ENCODE data around the gene RANBP2. TPM values are rescaled to one million over a fixed set of nuclear protein-coding genes. Genes with fewer than 3 reads are reported as not detected.
"Not testable (repeated sequence)": the region's sequence is repeated elsewhere in the genome, so short reads cannot be mapped to it uniquely, and the experiment has no call there.

Gene RANBP2
- polyA plus RNA-seq, 1 donor from 2014 or later: 38.8 TPM

DNA sequence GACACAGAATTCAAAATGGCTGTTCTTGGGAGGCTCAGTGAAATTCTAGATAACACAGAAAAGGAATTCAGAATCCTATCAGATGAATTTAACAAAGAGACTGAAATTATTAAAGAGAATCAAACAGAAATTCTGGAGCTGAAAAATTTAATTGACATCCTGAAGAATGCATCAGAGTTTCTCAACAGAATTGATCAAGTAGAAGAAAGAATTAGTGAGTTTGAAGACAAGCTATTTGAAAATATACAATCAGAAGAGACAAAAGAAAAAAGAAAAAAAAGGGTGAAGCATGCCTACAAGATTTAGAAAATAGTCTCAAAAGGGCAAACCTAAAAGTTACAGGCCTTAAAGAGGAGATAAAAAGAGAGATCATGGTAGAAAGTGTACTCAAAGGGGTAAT lies 12.0 kb upstream of the RANBP2 start:
- no peaks in the 10 kb centered on the region for H3K9me2 ChIP-seq (ENCODE audit: insufficient read depth, low read length)
- no peak overlapping the region for H3K4me3 ChIP-seq (ENCODE audit: low read length)
- H3K79me2 ChIP-seq (replicated peaks; ENCODE audit: insufficient read depth, low read length): no peaks in the 10 kb centered on the region
- no peak overlapping the region for H3K27ac ChIP-seq (ENCODE audit: low read length)
- H2AFZ ChIP-seq (ENCODE audit: low read depth, low read length): no peak overlapping the region
- no peaks in the 10 kb centered on the region for H3F3A ChIP-seq (ENCODE audit: insufficient read depth, low read length, poor library complexity, severe bottlenecking)
- no peaks in the 10 kb centered on the region for H3K9me3 ChIP-seq (ENCODE audit: low read length)
- no peaks in the 10 kb centered on the region for H3K36me3 ChIP-seq (ENCODE audit: insufficient read depth, low read length)
- H3K9ac ChIP-seq (ENCODE audit: low read length): no peak overlapping the region
- no peaks in the 10 kb centered on the region for H3K27me3 ChIP-seq (ENCODE audit: insufficient read depth, low read depth, low read length)
- no peaks in the 10 kb centered on the region for H4K20me1 ChIP-seq (ENCODE audit: insufficient read depth)
- no peak overlapping the region for H3K4me2 ChIP-seq (ENCODE audit: low read length)
- TF ChIP-seq REST (IDR thresholded peaks at IDR 0.05; ENCODE audit: borderline replicate concordance) (no peak), POLR2AphosphoS5 (IDR thresholded peaks at IDR 0.05) (no peak), TAF1 (IDR thresholded peaks at IDR 0.05; ENCODE audit: low read depth) (no peak), EP300 (conservative IDR thresholded peaks at IDR 0.05; ENCODE audit: poor library complexity, severe bottlenecking) (no peak), SMC3 (conservative IDR thresholded peaks at IDR 0.05; ENCODE audit: poor library complexity) (no peak), RAD21 (conservative IDR thresholded peaks at IDR 0.05) (no peak), EZH2 (IDR thresholded peaks at IDR 0.05; ENCODE audit: borderline replicate concordance, insufficient read depth, low read length, poor library complexity, severe bottlenecking) (no peak), MXI1 (conservative IDR thresholded peaks at IDR 0.05; ENCODE audit: poor library complexity, severe bottlenecking) (no peak)
- TF ChIP-seq, protein P1, sequence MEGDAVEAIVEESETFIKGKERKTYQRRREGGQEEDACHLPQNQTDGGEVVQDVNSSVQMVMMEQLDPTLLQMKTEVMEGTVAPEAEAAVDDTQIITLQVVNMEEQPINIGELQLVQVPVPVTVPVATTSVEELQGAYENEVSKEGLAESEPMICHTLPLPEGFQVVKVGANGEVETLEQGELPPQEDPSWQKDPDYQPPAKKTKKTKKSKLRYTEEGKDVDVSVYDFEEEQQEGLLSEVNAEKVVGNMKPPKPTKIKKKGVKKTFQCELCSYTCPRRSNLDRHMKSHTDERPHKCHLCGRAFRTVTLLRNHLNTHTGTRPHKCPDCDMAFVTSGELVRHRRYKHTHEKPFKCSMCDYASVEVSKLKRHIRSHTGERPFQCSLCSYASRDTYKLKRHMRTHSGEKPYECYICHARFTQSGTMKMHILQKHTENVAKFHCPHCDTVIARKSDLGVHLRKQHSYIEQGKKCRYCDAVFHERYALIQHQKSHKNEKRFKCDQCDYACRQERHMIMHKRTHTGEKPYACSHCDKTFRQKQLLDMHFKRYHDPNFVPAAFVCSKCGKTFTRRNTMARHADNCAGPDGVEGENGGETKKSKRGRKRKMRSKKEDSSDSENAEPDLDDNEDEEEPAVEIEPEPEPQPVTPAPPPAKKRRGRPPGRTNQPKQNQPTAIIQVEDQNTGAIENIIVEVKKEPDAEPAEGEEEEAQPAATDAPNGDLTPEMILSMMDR (IDR thresholded peaks at IDR 0.05; ENCODE audit: poor library complexity, severe bottlenecking): no peak

GRCh38 chr2:108716971-108717370 lies 2.3 kb upstream of the RANBP2 start:
- H3K79me2 ChIP-seq (replicated peaks; ENCODE audit: insufficient read depth, low read length); H2AFZ ChIP-seq (ENCODE audit: low read depth, low read length); H3K36me3 ChIP-seq (ENCODE audit: insufficient read depth, low read length); H3K9me3 ChIP-seq (ENCODE audit: low read length); H3K27ac ChIP-seq (ENCODE audit: low read length); H4K20me1 ChIP-seq (ENCODE audit: insufficient read depth); H3K9me2 ChIP-seq (ENCODE audit: insufficient read depth, low read length); H3K9ac ChIP-seq (ENCODE audit: low read length); H3F3A ChIP-seq (ENCODE audit: insufficient read depth, low read length, poor library complexity, severe bottlenecking); H3K27me3 ChIP-seq (ENCODE audit: insufficient read depth, low read depth, low read length); H3K4me2 ChIP-seq (ENCODE audit: low read length); H3K4me3 ChIP-seq (ENCODE audit: low read length): not testable (repeated sequence)

DNA sequence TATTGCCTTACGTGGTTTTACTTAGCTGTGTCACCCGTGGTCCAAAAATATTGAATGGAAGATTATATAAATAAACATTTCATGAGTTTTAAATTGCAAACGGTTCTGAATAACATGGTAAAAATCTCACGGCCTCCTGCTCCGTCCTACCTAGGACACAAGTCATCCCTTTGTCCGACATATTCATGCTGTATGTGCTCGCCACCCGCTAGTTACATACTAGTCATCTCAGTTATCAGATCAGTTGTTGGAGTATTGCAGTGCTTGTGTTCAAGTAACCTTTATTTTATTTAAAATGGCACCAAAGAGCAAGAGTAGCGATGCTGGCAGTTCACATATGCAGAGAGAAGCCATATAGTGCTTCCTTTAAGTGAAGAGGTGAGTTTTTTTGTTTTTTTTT lies 6.8 kb downstream of the RANBP2 start:
- H3K36me3 ChIP-seq (ENCODE audit: insufficient read depth, low read length); H3K4me2 ChIP-seq (ENCODE audit: low read length); H3K9me2 ChIP-seq (ENCODE audit: insufficient read depth, low read length); H3K27me3 ChIP-seq (ENCODE audit: insufficient read depth, low read depth, low read length); H3F3A ChIP-seq (ENCODE audit: insufficient read depth, low read length, poor library complexity, severe bottlenecking); H3K9ac ChIP-seq (ENCODE audit: low read length); H3K79me2 ChIP-seq (replicated peaks; ENCODE audit: insufficient read depth, low read length); H3K27ac ChIP-seq (ENCODE audit: low read length); H2AFZ ChIP-seq (ENCODE audit: low read depth, low read length); H4K20me1 ChIP-seq (ENCODE audit: insufficient read depth); H3K9me3 ChIP-seq (ENCODE audit: low read length); H3K4me3 ChIP-seq (ENCODE audit: low read length): not testable (repeated sequence)

DNA sequence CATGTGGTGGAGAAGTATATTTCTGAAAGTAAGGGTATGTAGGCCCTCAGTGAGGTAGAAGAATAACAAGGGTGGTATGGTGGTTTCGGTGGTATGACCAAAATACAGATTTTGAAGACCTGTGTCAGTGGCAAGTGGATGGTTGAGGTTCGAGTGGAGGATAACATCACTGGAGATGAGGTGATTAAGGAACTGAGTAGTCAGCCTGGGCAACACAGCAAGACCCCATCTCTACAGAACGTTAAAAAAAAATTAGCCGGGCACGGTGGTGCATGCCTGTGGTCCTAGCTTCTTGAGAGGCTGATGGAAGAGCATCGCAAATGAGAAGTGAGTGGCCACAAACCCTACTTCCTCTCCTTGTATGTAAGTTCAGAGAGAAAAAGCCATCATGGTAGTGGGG lies 15.4 kb downstream of the RANBP2 start:
- H3K36me3 ChIP-seq (ENCODE audit: insufficient read depth, low read length); H3F3A ChIP-seq (ENCODE audit: insufficient read depth, low read length, poor library complexity, severe bottlenecking); H3K9me3 ChIP-seq (ENCODE audit: low read length); H3K27me3 ChIP-seq (ENCODE audit: insufficient read depth, low read depth, low read length); H3K9me2 ChIP-seq (ENCODE audit: insufficient read depth, low read length); H3K4me3 ChIP-seq (ENCODE audit: low read length); H4K20me1 ChIP-seq (ENCODE audit: insufficient read depth); H3K4me2 ChIP-seq (ENCODE audit: low read length); H3K79me2 ChIP-seq (replicated peaks; ENCODE audit: insufficient read depth, low read length); H3K9ac ChIP-seq (ENCODE audit: low read length); H2AFZ ChIP-seq (ENCODE audit: low read depth, low read length); H3K27ac ChIP-seq (ENCODE audit: low read length): not testable (repeated sequence)

GRCh38 chr2:108757973-108758372 lies 38.7 kb downstream of the RANBP2 start:
- H3K9me3 ChIP-seq (ENCODE audit: low read length); H3K4me3 ChIP-seq (ENCODE audit: low read length); H3K9me2 ChIP-seq (ENCODE audit: insufficient read depth, low read length); H3K27me3 ChIP-seq (ENCODE audit: insufficient read depth, low read depth, low read length); H3F3A ChIP-seq (ENCODE audit: insufficient read depth, low read length, poor library complexity, severe bottlenecking); H2AFZ ChIP-seq (ENCODE audit: low read depth, low read length); H3K36me3 ChIP-seq (ENCODE audit: insufficient read depth, low read length); H3K4me2 ChIP-seq (ENCODE audit: low read length); H3K79me2 ChIP-seq (replicated peaks; ENCODE audit: insufficient read depth, low read length); H4K20me1 ChIP-seq (ENCODE audit: insufficient read depth); H3K9ac ChIP-seq (ENCODE audit: low read length); H3K27ac ChIP-seq (ENCODE audit: low read length): not testable (repeated sequence)
